Epidermal melanocyte (primary cell): ENCODE data around the gene SEPHS2.
"Not testable (repeated sequence)": the region's sequence is repeated elsewhere in the genome, so short reads cannot be mapped to it uniquely, and the experiment has no call there.

ENCODE experiments used
- DNase-seq: peaks from one replicate; pipeline ENCODE4 v3.0.0; 2011; ENCODE audit warnings: low spot score; ENCODE audit not compliant: insufficient read length

The SEPHS2 gene

GRCh38 chr16:30470170-30470512 is 24.5 kb upstream of the SEPHS2 start:
- no peak for DNase-seq

GRCh38 chr16:30464078-30464477 is 18.4 kb upstream of the SEPHS2 start:
- no peak for DNase-seq

GRCh38 chr16:30461426-30461825 is 15.8 kb upstream of the SEPHS2 start:
- DNase-seq, result not testable (repeated sequence)

- DNase-seq, result no peak
Observed at GRCh38 chr16:30459456-30459855, 13.8 kb upstream of the SEPHS2 start.

GRCh38 chr16:30458561-30459394 is 13.1 kb upstream of the SEPHS2 start:
- DNase-seq, result no peak

- DNase-seq, result no peak
Observed at GRCh38 chr16:30457743-30458560, 12.3 kb upstream of the SEPHS2 start.

- DNase-seq, result no peak
Observed at GRCh38 chr16:30457256-30457655, 11.6 kb upstream of the SEPHS2 start.

GRCh38 chr16:30456302-30456701 is 10.6 kb upstream of the SEPHS2 start:
- no peak for DNase-seq

GRCh38 chr16:30452709-30453580 is 7.3 kb upstream of the SEPHS2 start:
- not testable (repeated sequence) for DNase-seq

- DNase-seq, result no peak
Observed at GRCh38 chr16:30449116-30449435, 3.4 kb upstream of the SEPHS2 start.

GRCh38 chr16:30447512-30448226 is 2.0 kb upstream of the SEPHS2 start:
- no peak for DNase-seq

GRCh38 chr16:30446203-30446595 is 525 bp upstream of the SEPHS2 start:
- no peak for DNase-seq

GRCh38 chr16:30445149-30445407 is 596 bp downstream of the SEPHS2 start:
- no peak for DNase-seq

- no peak for DNase-seq
Observed at GRCh38 chr16:30444231-30445148, 1.2 kb downstream of the SEPHS2 start.

GRCh38 chr16:30443631-30444030 is 2.0 kb downstream of the SEPHS2 start:
- no peak for DNase-seq

- no peak for DNase-seq
Observed at GRCh38 chr16:30439720-30440348, 5.8 kb downstream of the SEPHS2 start.

- no peak for DNase-seq
Observed at GRCh38 chr16:30438835-30439234, 6.8 kb downstream of the SEPHS2 start.

- DNase-seq, result no peak
Observed at GRCh38 chr16:30437511-30438046, 8.1 kb downstream of the SEPHS2 start.

GRCh38 chr16:30434852-30435251 is 10.8 kb downstream of the SEPHS2 start:
- no peak for DNase-seq
